CD4-positive, alpha-beta memory T cell (primary cell): Measurements from ENCODE around the gene CHRNE. TPM values are rescaled to one million over a fixed set of nuclear protein-coding genes. Genes with fewer than 3 reads are reported as not detected.
"Not testable (repeated sequence)": the region's sequence is repeated elsewhere in the genome, so short reads cannot be mapped to it uniquely, and the experiment has no call there.

ENCODE experiments used
- CTCF ChIA-PET: fragments of 350-600 bp; sonication (Branson Sonifier 250); formaldehyde crosslinking; loops from one replicate; lab custom pipeline; 2021; ENCODE audit warnings: inconsistent platforms; ENCODE audit not compliant: partially characterized antibody; lab: Charles Lee
- POLR2A ChIA-PET: fragments of 350-600 bp; sonication (Branson Sonifier 250); formaldehyde crosslinking; loops from one replicate; lab custom pipeline; 2021; ENCODE audit not compliant: partially characterized antibody; lab: Charles Lee
- DNase-seq, 5 donors: peaks; one replicate each; pipeline versions ENCODE4 v3.0.0 to v3.0.0-alpha.2; 2020 to 2022; ENCODE audit warnings: mixed read lengths in 1 of 5
- H3K27ac ChIP-seq: one replicate; pipeline ENCODE4 v1.7.0; 2013; ENCODE audit warnings: low read depth, low read length
- H3K27me3 ChIP-seq: 2 replicates; pipeline ENCODE4 v1.7.0; 2013; ENCODE audit warnings: mild to moderate bottlenecking, low read length, moderate library complexity; ENCODE audit not compliant: insufficient read depth
- H3K36me3 ChIP-seq: 2 replicates; pipeline ENCODE4 v1.7.0; 2013; ENCODE audit warnings: mild to moderate bottlenecking, low read length, moderate library complexity; ENCODE audit not compliant: insufficient read depth
- H3K4me1 ChIP-seq: 2 replicates; pipeline ENCODE4 v1.7.0; 2013; ENCODE audit warnings: mild to moderate bottlenecking, low read length, moderate library complexity; ENCODE audit not compliant: insufficient read depth
- H3K4me3 ChIP-seq, 2 donors: one replicate each; pipeline ENCODE4 v1.7.0; 2013; ENCODE audit warnings: low read length in 2 of 2, mild to moderate bottlenecking in 1 of 2
- H3K9me3 ChIP-seq, 2 donors: one replicate each; pipeline ENCODE4 v1.7.0; 2013; ENCODE audit warnings: low read length in 2 of 2, control low read depth in 1 of 2; ENCODE audit not compliant: control insufficient read depth in 1 of 2
- H3K27ac Mint-ChIP-seq, 7 donors: one replicate each; pipeline ENCODE4 v1.8.0; 2020 to 2021; ENCODE audit warnings: mixed read lengths in 7 of 7, mild to moderate bottlenecking in 6 of 7, inconsistent platforms in 3 of 7, moderate library complexity in 3 of 7
- H3K27me3 Mint-ChIP-seq, 2 donors: one replicate each; pipeline ENCODE4 v1.8.0; 2020 to 2021; ENCODE audit warnings: mixed read lengths in 2 of 2
- H3K36me3 Mint-ChIP-seq, 2 donors: one replicate each; pipeline ENCODE4 v1.8.0; 2020 to 2021; ENCODE audit warnings: mixed read lengths in 2 of 2, inconsistent platforms in 1 of 2, mild to moderate bottlenecking in 1 of 2
- H3K4me1 Mint-ChIP-seq, 4 donors: one replicate each; pipeline ENCODE4 v1.8.0; 2020 to 2021; ENCODE audit warnings: mixed read lengths in 4 of 4, mild to moderate bottlenecking in 1 of 4
- H3K4me3 Mint-ChIP-seq, 8 donors: one replicate each; pipeline ENCODE4 v1.8.0; 2020 to 2021; ENCODE audit warnings: mixed read lengths in 8 of 8, mild to moderate bottlenecking in 7 of 8, moderate library complexity in 6 of 8, inconsistent platforms in 3 of 8
- H3K9me3 Mint-ChIP-seq, 8 donors: one replicate each; pipeline ENCODE4 v1.8.0; 2020 to 2021; ENCODE audit warnings: mixed read lengths in 8 of 8, mild to moderate bottlenecking in 5 of 8, inconsistent platforms in 3 of 8, moderate library complexity in 1 of 8
- intact Hi-C: fragments of 100-400 bp; cut with micrococcal nuclease; formaldehyde crosslinking; loops from one replicate; pipeline ENCODE4 v1.15.1; 2023
- polyA plus RNA-seq, 2 donors: library from polyadenylated mRNA; unstranded; fragments of 300-500 nt; fragmentation: Illumina TruSeq; gene quantifications; one replicate each; pipeline ENCODE4 v1.2.3, GENCODE V29; 2021
- total RNA-seq, 2 experiments: library from RNA; stranded (reverse); gene quantifications; one replicate each; pipeline ENCODE4 v1.2.3, GENCODE V29; 2021

Gene CHRNE
- total and polyA plus RNA-seq, 4 experiments from 2014 or later: 0.08 to 1.3 (median 0.42) TPM

GRCh38 chr17:4914551-4914950 lies 11.7 kb upstream of the CHRNE start:
- H3K27ac ChIP-seq, H3K4me3 Mint-ChIP-seq, H3K9me3 Mint-ChIP-seq, H3K27ac Mint-ChIP-seq, intact Hi-C loops, H3K27me3 Mint-ChIP-seq, DNase-seq, H3K4me1 ChIP-seq, H3K36me3 ChIP-seq, H3K27me3 ChIP-seq, H3K4me1 Mint-ChIP-seq, H3K36me3 Mint-ChIP-seq, H3K9me3 ChIP-seq, H3K4me3 ChIP-seq, CTCF ChIA-PET: not testable (repeated sequence)
- POLR2A ChIA-PET: interaction anchor here (1.0 kb wide), 1 partner anchor 26 kb away, joined by 3 read pairs; the partner anchor contains the start of genes RNF167 and SLC25A11

DNA sequence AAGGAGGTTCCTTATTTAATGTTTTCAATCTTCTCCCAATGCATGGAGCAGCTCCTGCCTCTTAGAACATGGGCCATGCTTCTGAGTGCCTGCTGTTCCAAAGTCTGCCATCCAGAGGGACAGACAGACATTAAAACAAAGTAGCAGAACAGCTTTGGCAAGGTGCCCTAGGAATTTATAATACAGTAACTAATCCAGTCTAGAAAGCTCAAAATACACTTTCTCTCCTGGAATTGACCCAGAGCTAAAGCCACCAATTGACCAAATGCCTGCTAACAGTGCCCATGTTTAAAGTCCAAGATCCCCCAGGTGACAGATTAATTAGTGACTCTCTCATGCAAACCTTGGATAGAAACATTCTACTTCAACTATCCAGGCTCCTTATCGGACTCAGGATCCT lies 11.1 kb upstream of the CHRNE start:
- H3K4me3 Mint-ChIP-seq: no peak overlapping the region
- H3K4me3 ChIP-seq: no peak overlapping the region
- POLR2A ChIA-PET: interaction anchor here (1.0 kb wide), 1 partner anchor 26 kb away, joined by 3 read pairs; the partner anchor contains the start of genes RNF167 and SLC25A11

GRCh38 chr17:4908711-4909496 lies 6.0 kb upstream of the CHRNE start:
- ChIA-PET POLR2A (interaction anchor here (0.6 to 2.4 kb wide), 13 partner anchors 9 to 78 kb away, joined by 3 to 46 read pairs (median 5); partner anchors contain the start of genes C17orf107, RNF167, SLC25A11 and SPAG7), CTCF (interaction anchor here (0.7 to 4.1 kb wide), 29 partner anchors 9 to 342 kb away, joined by 3 to 41 read pairs (median 5); partner anchors contain the start of genes ARRB2, C17orf107, CAMTA2 and ENO3)
- H3K9me3 ChIP-seq: no peaks in the 10 kb centered on the region
- H3K27ac ChIP-seq: peak overlapping the region; percentile 5
- Mint-ChIP-seq H3K27ac (no peak overlapping the region), H3K4me1 (peaks cover 0 to 6% (median 1%) of the 10 kb centered on the region in 4 donors), H3K9me3 (peaks cover 0 to 2% (median 0%) of the 10 kb centered on the region in 8 donors), H3K4me3 (no peak overlapping the region), H3K27me3 (no peaks in the 10 kb centered on the region), H3K36me3 (no peaks in the 10 kb centered on the region)
- peak; percentile 73 to 76 (median 76) for DNase-seq
- no peaks in the 10 kb centered on the region for H3K27me3 ChIP-seq
- H3K36me3 ChIP-seq: no peaks in the 10 kb centered on the region
- no peak overlapping the region for H3K4me3 ChIP-seq
- intact Hi-C loops: loop anchor here (1.0 kb wide), 5 partner anchors 47 to 153 kb away; partner anchors contain the start of genes CAMTA2 and SPAG7
- H3K4me1 ChIP-seq: peaks cover 16% of the 10 kb centered on the region

More for the DNA sequence above, 11.1 kb upstream of the CHRNE start:
- no peaks in the 10 kb centered on the region for H3K9me3 ChIP-seq
- intact Hi-C loops: no loop called here
- Mint-ChIP-seq H3K27me3 (no peaks in the 10 kb centered on the region), H3K36me3 (no peaks in the 10 kb centered on the region), H3K4me1 (no peaks in the 10 kb centered on the region), H3K27ac (no peak overlapping the region), H3K9me3 (peaks cover 0 to 2% (median 0%) of the 10 kb centered on the region in 8 donors)
- H3K27me3 ChIP-seq: no peaks in the 10 kb centered on the region
- no peak overlapping the region for H3K27ac ChIP-seq
- CTCF ChIA-PET: no interaction called here
- DNase-seq: no peak
- peaks cover 7% of the 10 kb centered on the region for H3K4me1 ChIP-seq
- H3K36me3 ChIP-seq: no peaks in the 10 kb centered on the region

DNA sequence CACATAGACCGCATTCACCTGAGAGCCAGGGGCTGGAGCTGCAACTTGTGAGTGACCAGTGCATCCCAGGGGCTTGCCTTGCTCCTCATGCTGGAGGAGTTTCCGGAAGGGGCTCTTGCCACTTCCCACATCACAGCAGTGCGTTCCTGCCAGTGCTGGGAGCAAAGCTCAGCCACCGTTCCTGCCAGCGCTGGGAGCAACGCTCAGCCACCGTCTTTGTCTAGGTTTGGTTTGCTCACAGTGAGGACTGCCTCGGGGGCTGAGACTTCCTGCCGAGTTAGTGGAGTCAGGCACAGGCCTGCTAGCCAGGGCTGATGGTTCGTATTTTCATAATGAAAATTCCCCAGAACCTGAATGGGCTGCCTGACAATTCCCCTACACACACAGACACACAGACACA lies 5.4 kb upstream of the CHRNE start:
- no peak for DNase-seq
- Mint-ChIP-seq H3K9me3 (no peaks in the 10 kb centered on the region), H3K36me3 (no peaks in the 10 kb centered on the region), H3K27ac (no peak overlapping the region), H3K4me1 (peaks cover 4 to 11% (median 6%) of the 10 kb centered on the region in 4 donors), H3K4me3 (no peak overlapping the region), H3K27me3 (no peaks in the 10 kb centered on the region)
- CTCF ChIA-PET: interaction anchor here (0.8 to 4.1 kb wide), 25 partner anchors 9 to 341 kb away, joined by 3 to 41 read pairs (median 5); partner anchors contain the start of genes ARRB2, C17orf107, CAMTA2 and ENO3
- Histone ChIP-seq H3K4me1 (peaks cover 22% of the 10 kb centered on the region), H3K36me3 (no peaks in the 10 kb centered on the region), H3K9me3 (no peaks in the 10 kb centered on the region), H3K4me3 (no peak overlapping the region), H3K27ac (peak overlapping the region; percentile 5), H3K27me3 (no peaks in the 10 kb centered on the region)
- POLR2A ChIA-PET: interaction anchor here (0.7 to 2.4 kb wide), 10 partner anchors 9 to 78 kb away, joined by 3 to 46 read pairs (median 4); partner anchors contain the start of genes C17orf107, RNF167, SLC25A11 and SPAG7
- intact Hi-C loops: no loop called here

GRCh38 chr17:4906642-4907041 lies 3.7 kb upstream of the CHRNE start:
- H3K27me3 Mint-ChIP-seq, H3K9me3 Mint-ChIP-seq, H3K27ac Mint-ChIP-seq, H3K27ac ChIP-seq, H3K4me3 ChIP-seq, H3K36me3 Mint-ChIP-seq, H3K27me3 ChIP-seq, intact Hi-C loops, DNase-seq, H3K9me3 ChIP-seq, POLR2A ChIA-PET, H3K4me3 Mint-ChIP-seq, H3K36me3 ChIP-seq: not testable (repeated sequence)
- peaks cover 32% of the 10 kb centered on the region for H3K4me1 ChIP-seq
- H3K4me1 Mint-ChIP-seq: peaks cover 14 to 24% (median 20%) of the 10 kb centered on the region in 4 donors
- CTCF ChIA-PET: interaction anchor here (3.4 kb wide), 1 partner anchor 60 kb away, joined by 24 read pairs; the partner anchor contains the start of gene SPAG7

DNA sequence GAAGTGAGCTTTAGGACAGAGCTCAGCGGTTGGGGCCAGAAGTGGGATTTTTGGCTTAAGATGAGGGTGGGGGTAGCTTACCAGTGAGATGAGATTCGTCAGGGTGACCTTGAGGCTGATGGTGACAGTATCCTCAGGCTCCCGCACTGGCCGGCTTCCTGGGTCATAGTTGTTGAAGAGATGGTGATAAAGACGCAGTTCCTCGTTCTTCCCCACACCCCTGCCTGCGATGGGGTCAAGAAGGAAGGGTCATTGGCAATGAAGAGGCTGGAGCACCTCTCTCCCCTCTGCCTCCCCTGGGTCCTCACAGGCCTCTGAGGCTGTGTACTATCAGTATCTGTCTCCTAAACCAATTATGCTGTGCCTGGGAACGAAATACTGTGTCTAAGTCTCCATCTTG lies 358 bp downstream of the CHRNE start:
- Histone ChIP-seq H3K4me3 (no peak overlapping the region), H3K4me1 (peaks cover 39% of the 10 kb centered on the region), H3K27ac (no peak overlapping the region), H3K9me3 (no peaks in the 10 kb centered on the region), H3K27me3 (no peaks in the 10 kb centered on the region), H3K36me3 (no peaks in the 10 kb centered on the region)
- Mint-ChIP-seq H3K36me3 (peaks cover 0 to 1% of the 10 kb centered on the region in 2 donors), H3K9me3 (no peaks in the 10 kb centered on the region), H3K27ac (peak overlapping the region; percentile 83 to 94 (median 90)), H3K4me3 (peak overlapping the region in 5 of 8 donors; percentile 29 to 80 (median 57)), H3K4me1 (peaks cover 19 to 48% (median 38%) of the 10 kb centered on the region in 4 donors), H3K27me3 (peaks cover 0 to 2% of the 10 kb centered on the region in 2 donors)
- ChIA-PET POLR2A (interaction anchor here (0.8 to 5.7 kb wide), 9 partner anchors 12 to 193 kb away, joined by 3 to 40 read pairs (median 4); partner anchors contain the start of genes ARRB2, PFN1, RNF167 and SLC25A11), CTCF (interaction anchor here (0.7 to 4.9 kb wide), 17 partner anchors 10 to 196 kb away, joined by 3 to 23 read pairs (median 5); partner anchors contain the start of genes ARRB2, GLTPD2, PSMB6 and RNF167)
- intact Hi-C loops: loop anchor here (2.0 to 5.0 kb wide), 2 partner anchors 38 to 335 kb away; partner anchors contain the start of genes RNF167 and SLC25A11
- DNase-seq: no peak
